GM08714 (cell line): ENCODE data around the gene DDB1.

Experiments used
- H3K4me3 ChIP-seq: fragments of 200-500 bp; sonication (Bioruptor generic); 2 replicates; pipeline ENCODE4 v1.5.1; 2014; ENCODE audit warnings: mild to moderate bottlenecking, low read length, inconsistent platforms
- ZNF274 ChIP-seq: IDR thresholded peaks from 2 replicates; pipeline ENCODE4 v1.6.1; 2012; ENCODE audit warnings: mild to moderate bottlenecking, low read depth, low read length

Gene DDB1

DNA sequence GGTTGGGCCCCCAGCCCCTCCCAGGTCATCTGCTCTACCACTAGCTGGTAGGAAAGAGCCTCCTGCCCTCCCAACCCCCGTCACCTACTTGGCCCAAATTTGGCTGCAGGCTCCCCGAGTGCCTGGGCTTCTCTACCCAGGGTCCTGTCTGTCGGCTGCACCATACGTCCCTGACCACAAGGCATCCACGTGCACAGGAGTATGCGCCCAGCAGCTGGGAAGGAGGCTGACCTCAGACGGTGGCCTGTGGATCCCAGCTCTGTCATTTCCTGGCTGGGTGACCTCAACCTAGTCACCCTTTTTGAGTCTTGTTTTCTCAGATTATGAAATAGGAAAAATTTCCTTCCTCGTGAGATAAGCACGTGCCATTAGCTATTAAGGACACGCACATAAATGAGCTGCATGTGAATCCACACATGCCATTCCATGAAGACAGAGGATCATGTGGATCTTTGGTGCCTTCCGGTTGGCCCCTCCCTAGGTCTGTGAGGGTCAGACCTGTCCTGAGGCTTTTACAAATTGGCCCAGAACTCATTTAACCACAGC is 15.1 kb upstream of the DDB1 start:
- TF ChIP-seq ZNF274: no peak
- H3K4me3 ChIP-seq: no peak overlapping the region

DNA sequence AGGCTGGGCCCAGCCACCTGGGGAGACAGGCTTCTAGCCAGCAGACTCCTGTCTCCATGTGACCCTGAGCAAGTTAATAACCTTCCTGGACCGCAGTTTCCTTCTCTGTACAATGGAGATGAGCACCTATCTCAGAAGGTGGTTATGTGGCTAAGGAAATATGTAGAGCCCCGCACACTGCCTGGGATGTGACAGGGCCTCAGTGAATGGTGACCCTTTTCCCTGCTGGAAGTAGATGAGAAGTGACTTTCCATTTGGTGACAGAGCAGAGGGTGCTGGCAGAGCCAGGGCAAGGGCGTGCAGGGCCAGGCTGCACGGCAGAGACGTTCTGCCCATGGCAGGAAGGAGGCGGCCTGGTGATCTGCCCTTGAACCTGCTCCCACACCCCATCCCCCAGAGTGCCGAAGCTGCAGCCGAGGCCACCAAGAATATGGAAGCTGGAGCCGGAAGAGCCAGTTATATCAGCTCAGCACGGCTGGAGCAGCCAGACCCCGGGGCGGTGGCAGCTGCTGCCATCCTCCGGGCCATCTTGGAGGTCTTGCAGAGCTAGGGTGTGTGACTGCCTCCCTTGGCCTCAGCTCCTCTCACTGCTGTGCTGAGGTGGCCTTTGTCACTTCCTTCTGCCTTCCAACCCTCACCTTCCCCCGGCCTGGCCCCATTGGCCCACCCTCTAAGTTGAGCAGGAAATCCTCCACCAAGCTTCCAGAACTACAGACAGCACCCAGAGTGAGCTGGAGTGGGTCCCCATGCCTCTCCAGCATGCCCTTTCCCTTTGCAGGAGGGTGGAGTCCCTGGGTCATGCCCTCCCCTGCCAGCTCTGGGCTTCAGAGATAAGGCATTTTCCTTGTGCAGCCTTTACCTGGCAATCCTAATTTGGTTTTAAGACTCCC is 13.3 kb upstream of the DDB1 start:
- no peak for TF ChIP-seq ZNF274
- H3K4me3 ChIP-seq: no peak overlapping the region

DNA sequence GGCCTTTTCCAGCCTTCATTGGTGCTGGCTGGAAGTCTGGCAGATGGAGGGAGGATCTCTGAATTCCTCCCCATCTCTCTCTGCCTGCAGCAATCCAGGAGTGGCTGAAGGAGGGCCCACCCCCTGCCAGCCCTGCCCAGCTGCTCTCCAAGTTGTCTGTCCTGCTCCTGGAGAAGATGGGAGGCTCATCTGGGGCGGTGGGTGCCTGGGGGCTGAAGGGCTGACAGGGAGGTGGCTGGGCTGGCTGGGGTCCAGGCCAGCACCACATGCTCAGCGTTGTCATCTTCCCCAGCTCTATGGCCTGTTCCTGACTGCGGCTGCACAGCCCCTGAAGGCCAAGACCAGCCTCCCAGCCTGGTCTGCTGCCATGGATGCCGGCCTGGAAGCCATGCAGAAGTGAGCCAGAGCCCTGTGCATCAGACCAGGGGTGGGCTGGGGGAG is 12.3 kb upstream of the DDB1 start:
- TF ChIP-seq ZNF274: no peak
- no peak overlapping the region for H3K4me3 ChIP-seq

DNA sequence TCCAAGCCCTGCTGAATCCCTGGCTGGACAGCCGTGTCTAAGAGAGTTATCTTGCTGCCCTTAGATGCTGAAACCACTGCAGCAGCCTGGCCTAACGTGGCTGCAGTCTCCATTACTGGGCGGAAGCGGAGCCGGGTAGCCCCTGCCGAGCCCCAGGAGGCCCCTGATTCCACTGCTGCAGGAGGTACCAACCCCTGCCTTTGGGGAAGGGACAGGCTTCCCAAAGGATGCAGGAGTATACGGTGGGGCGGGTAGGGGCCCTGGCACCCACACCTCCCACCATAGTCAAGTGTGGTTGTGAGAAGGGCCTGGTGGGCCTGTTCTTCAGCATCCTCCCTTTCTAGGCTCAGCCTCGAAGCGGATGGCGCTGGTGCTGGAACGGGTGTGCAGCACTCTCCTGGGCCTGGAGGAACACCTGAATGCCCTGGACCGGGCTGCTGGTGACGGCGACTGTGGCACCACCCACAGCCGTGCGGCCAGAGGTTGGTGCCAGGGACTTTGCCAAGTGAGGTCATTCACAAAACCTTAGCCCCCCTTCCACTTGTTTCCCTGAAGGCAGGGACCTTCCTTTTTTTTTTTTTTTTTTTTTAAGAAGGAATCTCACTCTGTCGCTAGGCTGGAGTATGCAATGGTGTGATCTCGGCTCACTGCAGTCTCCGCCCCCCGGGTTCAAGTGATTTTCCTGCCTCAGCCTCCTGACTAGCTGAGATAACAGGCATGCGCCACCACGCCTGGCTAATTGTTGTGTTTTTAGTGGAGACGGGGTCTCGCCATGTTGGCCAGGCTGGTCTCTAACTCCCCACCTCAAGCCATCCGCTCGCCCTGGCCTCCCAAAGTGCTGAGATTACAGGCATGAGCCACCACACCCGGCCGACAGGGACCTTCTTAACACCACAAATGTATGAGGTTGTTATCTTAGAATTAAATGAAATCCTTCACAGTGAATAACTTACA is 11.2 kb upstream of the DDB1 start:
- no peak for TF ChIP-seq ZNF274
- no peak overlapping the region for H3K4me3 ChIP-seq

DNA sequence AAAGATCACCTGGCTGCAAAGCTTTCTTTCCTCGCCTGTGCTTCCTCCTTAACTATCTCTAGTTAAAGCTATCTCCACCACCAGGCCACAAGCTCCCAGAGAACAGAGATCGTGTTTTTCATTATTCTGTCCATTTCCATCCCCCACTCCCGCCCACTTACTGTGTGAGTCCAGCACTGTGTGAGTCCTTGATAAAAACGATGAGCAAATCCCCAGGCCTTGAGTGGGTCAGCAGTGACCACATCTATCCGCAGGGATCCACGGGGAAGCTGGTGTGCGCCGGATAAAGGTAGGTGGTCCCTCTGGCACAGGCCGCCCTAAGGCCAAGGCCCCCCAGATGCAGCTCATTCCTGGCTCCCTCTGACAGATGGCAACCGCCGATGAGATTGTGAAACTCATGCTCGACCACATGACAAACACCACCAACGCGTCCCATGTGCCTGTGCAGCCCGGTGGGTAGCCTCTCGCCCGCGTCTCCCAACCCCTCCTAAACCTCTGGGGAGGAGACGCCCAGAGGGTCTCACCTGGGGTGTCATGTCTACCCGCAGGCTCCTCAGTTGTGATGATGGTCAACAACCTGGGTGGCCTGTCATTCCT is 9.4 kb upstream of the DDB1 start:
- no peak for TF ChIP-seq ZNF274

DNA sequence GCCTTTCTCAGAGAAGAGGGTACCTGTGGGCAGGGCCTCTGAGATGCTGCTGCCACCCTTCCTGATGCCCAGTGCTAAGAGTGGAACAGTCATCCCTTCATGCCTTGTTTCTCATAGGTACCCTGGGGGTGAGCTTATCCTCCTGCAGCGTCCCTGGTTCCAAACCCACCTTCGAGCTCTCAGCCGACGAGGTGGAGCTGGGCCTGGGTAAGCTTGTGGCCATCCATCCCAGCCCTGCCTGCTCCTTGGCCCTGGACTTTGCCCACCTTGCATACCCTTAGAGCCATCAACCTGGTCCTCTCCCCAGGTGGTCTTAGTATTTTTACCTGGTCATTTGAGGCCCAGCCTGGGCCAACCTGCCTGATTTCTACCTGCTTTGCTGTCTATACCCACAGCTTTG is 8.8 kb upstream of the DDB1 start:
- H3K4me3 ChIP-seq: no peak overlapping the region
- TF ChIP-seq ZNF274: no peak

More for the DNA sequence above, 9.4 kb upstream of the DDB1 start:
- H3K4me3 ChIP-seq: no peak overlapping the region

DNA sequence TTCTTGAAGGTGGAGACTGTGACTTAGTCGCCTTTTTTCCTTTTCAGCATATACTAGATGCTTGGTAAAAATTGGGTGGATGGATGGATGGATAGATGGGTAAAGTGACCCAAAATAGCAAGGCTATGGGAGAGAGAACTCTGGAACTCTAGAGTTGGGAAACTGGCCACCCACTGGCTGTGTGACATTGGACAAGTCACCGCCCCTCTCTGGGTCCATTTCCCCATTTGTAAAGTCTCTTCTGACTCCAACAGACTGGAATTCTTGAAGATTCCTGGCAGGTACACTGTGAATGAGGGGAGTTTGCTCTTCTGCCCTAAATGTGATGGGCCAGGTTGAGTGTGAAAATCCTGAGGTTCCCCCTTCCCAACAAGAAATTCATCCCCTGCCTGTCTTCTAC is 8.1 kb upstream of the DDB1 start:
- no peak for TF ChIP-seq ZNF274
- H3K4me3 ChIP-seq: no peak overlapping the region

DNA sequence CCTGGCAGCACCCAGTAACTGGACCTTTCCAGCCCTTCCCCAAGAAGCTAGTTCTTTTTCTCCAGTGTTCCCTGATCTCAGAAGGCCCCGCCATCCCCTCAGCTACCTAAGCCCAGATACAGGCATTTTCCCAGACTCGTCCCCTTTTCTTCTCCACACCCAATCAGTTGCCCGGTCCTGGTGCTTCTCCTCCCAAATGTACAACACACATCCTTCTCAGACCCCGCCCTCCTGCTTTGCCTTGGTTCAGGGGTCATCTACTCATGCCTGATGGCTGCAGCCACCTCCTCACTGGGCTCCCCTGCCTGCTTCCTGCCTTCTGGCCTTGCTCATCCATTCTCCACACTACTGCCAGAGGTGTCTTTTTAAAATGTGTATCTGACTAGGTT is 6.6 kb upstream of the DDB1 start:
- no peak overlapping the region for H3K4me3 ChIP-seq
- TF ChIP-seq ZNF274: no peak

DNA sequence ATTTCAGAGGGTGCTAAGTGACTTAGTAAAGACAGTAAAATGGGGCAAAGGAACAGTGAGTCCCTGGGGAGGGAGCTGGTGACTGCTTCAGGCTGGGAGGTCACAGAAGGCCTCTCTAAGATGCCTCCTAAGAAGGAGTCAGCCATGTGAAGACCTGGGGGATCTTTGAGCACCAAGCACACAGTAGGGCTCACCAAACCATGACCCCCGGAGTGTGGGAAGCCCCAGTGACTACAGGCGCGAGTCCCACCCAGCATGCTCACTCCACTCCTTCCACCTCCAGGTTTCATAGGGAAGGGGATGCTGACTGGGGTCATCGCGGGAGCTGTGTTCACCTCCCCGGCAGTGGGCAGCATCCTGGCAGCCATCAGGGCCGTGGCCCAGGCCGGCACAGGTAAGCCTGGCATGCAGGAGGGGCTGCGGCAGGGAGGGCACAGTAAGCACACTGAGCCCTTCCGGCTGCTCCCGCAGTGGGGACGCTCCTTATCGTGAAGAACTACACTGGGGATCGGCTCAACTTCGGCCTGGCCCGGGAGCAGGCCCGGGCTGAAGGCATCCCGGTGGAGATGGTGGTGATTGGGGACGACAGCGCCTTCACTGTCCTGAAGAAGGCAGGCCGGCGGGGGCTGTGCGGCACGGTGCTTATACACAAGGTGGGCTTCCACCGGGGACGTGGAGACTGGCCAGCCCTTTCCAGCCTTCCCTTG is 6.0 kb upstream of the DDB1 start:
- no peak for TF ChIP-seq ZNF274

DNA sequence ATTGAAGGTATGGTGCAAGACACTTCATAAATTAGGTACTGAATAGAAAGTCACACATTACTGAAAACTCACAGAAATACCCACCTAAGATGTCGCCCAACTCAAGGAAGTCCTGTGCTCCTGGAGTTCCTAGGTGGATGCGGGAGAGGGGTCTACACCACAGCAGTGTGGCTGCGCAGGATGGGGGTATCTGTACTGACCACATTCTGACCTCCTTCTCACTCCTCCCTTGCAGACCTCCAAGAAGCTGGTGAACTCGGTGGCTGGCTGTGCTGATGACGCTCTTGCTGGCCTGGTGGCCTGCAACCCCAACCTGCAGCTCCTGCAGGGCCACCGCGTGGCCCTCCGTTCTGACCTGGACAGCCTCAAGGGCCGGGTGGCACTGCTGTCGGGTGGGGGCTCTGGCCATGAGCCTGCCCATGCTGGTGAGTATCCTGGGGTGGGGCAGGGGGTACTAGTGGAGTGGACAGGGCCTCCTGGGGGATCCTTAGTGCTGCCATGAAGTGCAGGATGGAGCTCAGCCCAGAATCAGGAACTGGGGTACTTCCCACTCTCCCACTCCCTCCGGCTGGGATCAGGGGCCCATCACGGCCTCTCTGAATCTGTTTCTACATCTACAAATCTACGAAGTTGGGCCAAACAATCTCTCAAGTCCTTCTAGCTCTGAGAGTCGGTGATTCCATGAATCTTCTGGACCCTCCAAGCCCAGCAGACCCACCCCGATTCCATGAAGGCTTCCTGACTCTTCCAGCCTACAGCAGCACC is 5.0 kb upstream of the DDB1 start:
- H3K4me3 ChIP-seq: no peak overlapping the region
- TF ChIP-seq ZNF274: no peak

More for the DNA sequence above, 6.0 kb upstream of the DDB1 start:
- H3K4me3 ChIP-seq: no peak overlapping the region

DNA sequence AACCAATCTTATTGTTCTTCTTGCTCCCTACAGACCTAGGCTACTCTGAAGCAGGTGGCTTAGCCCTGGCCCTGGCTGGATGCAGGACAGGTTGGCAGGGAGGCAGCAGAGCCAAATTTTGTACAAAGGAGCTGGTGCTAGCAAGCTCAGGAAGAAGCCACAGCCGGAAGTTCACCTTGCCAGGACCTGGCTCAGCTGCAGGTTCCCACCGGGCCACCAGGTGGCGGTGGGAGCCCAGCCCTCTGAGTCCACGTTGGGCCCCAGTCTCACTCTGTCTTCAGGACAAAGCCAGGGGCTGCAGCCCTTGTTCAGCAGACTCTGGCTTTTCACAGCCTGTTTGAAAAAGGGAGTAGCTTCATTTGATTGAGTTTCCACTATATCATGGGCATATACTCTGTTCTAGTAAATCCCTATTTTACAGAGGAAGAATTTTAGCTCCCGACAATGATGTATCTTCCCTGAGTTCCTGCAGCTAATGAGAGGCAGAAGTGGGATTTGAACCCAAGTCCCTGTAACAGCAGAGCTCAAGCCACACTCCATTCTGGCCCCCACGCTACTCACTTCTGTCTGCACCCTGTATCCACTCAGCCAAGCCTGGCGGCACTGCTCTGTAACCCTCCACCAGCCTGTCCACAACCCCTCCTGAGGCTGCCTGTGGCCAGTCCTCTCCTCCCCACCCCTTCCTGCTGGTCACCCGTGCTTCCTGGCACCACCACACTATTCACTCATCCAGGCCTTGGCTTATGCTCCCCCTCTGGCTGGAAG is 3.4 kb upstream of the DDB1 start:
- H3K4me3 ChIP-seq: no peak overlapping the region
- TF ChIP-seq ZNF274: no peak

DNA sequence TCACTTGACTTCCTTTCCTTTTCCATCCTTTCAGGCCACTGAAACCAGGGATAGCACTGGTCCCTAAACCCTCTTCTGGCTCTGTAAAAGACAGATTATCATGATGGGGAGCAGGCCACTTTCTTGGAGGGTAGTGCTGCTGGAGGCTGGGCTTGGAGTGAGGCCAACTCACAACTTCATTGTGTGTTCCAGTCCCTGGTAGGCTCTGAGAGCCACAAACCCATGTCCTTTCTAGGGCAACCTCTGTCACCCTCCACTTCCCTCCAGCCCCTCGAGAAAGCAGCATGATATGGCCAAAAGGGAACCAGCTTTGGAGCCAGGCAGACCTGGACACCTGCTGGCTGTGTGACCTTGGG is 2.4 kb upstream of the DDB1 start:
- TF ChIP-seq ZNF274: no peak
- no peak overlapping the region for H3K4me3 ChIP-seq
